Fibroblast of the conjunctiva (primary cell): ENCODE results near the gene EEF1A2.

Experiments
- DNase-seq: peaks from one replicate; pipeline ENCODE4 v3.0.0-alpha.2; 2010; ENCODE audit warnings: low read depth

The EEF1A2 gene

GRCh38 chr20:63498960-63499337, at the start of gene EEF1A2:
TSS of gene EEF1A2 (minus strand) at chr20:63499083. CDS start at chr20:63497763, 1,320 bp downstream.
- no peak for DNase-seq

- no peak for DNase-seq
These were observed 49.7 kb upstream of the EEF1A2 start for GRCh38 chr20:63548542-63548941.

- DNase-seq = no peak
These were observed 49.0 kb upstream of the EEF1A2 start, which contains the start of gene SRMS for GRCh38 chr20:63547725-63548480. TSS of gene SRMS (minus strand) at chr20:63547749. CDS start at chr20:63547463, 286 bp downstream.

GRCh38 chr20:63546956-63547724, 48.3 kb upstream of the EEF1A2 start:
- DNase-seq = no peak

- no peak for DNase-seq
These were observed 47.5 kb upstream of the EEF1A2 start for GRCh38 chr20:63546256-63546955.

DNA sequence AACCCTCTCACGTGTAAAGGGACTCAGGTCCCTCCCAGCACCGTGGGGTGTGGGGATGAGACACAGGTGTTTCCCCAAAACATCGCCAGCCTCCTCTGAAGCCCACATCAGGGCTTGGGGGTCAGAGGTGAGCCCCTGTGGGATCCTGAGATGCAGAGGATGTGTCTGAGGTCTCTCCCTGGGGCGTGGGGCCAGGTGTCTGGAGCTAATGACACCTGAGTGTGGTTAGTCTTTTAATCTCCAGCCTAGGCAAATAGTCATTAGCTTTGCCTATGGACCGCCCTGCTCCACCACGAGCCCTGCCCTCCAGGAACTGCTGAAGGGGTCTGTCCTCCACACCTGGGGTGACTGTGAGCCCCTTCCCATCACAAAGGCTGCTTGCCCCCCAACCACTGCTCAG, 46.9 kb upstream of the EEF1A2 start:
- no peak for DNase-seq

- no peak for DNase-seq
These were observed 46.2 kb upstream of the EEF1A2 start for GRCh38 chr20:63544958-63545516.

DNA sequence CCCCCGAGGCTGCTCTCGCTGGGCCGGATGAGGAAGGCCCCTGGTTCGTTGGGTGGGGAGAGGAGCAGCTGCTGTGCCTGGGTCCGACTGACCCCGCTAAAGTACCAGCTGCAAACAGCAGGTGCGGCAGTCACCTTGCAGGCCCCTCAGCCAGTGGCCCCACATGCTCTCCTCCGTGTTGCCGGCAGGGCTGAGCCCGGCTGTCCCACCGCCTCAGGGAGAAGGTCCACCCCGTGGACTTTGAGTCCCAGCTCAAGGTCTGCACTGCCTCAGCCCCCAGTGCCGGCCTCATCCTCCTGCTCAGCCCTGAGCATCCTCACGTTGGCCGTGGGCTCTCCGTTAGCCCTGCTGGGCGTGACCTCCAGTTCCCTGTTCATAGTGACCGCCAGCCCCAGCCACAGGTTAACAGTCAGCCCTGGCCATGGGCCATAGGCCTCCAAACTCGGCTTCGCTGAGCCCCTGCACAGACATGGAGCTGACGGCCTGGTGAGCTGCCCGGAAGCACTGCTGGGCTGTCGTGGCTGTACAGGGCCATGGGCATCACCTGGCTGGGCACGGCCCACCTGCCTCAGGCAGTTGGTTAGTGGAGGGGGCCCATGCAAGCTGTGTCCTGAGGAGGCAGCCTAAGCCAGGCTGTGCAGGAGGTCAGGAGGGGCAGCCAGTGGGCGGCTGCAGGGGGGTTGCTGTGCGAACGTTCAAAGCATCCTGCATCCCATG, 45.5 kb upstream of the EEF1A2 start:
- DNase-seq = no peak

DNA sequence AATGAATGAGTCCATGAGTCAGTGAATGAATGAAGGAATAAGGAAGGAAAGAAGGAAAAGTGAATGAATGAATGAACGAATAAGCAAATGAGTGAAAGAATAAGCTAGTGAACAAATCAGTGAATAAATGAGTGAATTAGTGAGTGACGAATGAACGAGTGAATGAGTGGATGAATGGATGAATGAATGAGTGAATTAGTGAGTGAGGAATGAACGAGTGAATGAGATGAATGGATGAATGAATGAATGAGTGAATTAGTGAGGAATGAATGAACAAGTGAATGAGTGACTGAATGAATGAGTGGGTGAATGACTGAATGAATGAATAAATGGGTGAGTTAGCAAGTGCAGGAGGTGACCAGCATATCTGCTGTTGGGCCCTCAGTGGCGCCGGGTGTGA, 44.9 kb upstream of the EEF1A2 start:
- no peak for DNase-seq

DNA sequence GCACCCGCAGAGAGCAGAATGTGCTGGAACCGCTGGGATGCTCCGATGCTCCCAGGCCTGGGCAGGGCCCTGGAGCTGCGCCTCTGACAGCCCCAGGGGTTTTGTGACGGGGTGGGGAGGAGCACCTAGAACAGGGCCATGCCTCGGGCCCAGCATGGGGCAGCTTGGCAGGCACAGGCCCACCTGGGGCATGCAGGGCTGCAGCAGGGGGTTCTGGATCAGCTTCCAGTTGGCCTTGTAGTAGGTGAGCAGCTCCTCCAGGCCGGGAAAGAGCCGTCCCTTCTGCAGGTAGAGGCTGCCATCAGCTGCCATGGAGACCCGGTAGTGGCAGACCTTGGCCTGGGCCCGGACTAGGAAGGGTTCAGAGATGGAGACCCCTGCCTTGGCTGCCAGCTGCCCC, 44.2 kb upstream of the EEF1A2 start:
- no peak for DNase-seq

DNA sequence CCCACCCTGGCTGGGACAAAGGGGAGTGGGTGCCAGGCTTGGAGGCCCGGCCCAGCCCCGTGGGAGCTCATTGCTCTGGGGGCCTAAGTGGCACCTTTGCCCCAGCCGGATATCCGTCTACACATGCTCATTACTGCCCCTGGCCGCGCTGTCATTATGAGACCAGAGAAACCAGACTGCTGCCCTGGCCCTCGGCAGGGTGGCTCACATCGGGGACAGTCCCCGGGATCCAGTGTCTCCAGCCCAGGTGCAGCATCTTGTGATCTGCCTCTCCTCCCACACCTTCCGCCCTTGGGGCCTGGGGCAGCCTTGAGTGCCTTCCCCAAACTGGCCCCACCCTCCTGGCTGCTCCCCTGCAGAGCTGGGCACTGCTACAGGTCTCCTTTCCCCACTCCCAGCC, 43.8 kb upstream of the EEF1A2 start:
- DNase-seq = no peak

DNA sequence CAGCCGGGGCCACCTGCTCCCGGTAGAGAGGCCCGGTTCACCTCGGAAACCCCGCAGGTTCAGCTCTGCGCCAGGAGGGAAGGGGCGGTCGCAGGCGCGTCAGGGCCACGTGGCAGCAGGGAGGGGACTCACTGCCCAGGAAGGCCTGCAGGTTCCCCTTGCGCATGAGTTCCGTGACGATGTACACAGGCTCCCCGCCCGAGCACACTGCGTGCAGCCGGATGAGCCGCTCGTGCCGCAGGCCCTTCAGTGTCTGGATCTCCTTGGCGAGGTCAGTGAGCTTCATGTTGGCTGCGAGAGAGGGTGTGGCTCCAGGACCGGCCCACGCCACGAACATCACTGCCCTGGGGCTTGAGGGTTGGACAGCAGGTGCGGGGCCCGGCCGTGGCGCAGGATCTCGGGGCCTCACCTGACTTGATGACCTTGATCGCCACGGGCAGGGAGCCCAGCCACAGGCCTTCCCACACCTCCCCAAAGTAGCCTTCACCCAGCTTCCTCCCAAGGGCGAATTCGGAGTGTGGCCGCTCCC, 43.2 kb upstream of the EEF1A2 start:
- no peak for DNase-seq

- no peak for DNase-seq
These were observed 42.5 kb upstream of the EEF1A2 start for GRCh38 chr20:63541371-63541770.

DNA sequence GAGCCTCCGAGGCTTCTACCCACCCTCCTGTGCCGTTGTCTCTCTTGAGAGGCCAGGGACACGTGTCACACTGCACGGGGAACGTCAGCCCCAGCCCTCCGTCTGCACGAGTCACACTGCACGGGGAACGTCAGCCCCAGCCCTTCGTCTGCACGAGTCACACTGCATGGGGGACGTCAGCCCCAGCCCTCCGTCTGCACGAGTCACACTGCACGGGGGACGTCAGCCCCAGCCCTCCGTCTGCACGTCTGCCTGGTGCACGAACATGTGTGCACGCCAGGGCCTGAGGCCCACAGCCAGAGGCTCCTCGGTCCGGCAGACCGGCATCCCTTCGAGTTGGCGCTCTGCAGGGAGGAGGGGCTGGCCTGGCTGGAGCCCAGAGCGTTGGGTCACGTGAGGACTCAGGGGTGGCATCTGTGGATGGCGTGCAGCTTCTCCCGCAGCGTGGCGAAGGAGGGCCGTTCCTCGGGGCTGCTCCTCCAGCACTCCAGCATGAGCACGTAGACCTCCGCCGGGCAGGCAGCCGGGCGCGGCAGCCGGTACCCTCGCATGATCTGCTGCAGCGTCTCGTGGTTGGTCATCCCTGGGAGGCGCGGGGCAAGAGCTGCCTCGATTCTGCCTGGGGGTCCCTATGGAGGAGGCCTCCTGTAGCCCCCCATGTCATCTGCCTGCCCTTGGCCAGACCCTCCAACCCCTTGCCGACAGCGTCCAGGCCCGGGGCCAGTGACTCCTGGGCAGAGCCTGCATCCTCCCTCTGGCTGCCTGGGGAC, 41.7 kb upstream of the EEF1A2 start:
- no peak for DNase-seq

- no peak for DNase-seq
These were observed 40.8 kb upstream of the EEF1A2 start for GRCh38 chr20:63539441-63540370.

DNA sequence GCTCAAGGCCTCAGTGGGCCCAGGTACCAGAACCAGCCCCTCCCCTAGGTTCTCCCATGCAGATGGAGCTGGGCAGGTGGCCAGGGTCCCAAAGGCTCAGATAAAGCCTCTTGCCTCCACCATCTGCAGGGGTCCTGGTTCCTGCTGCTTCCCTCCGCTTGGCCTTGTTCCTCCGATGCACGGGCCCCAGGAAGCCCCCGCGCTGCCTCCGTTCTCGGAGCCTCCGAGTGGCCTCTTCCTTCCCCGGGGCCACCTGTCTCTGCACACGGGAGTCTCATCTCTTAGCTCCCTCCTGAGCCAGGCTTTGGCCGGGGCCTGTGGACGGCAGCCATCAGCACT, 40.2 kb upstream of the EEF1A2 start:
- no peak for DNase-seq

GRCh38 chr20:63538204-63539091, 39.6 kb upstream of the EEF1A2 start:
- DNase-seq = no peak

DNA sequence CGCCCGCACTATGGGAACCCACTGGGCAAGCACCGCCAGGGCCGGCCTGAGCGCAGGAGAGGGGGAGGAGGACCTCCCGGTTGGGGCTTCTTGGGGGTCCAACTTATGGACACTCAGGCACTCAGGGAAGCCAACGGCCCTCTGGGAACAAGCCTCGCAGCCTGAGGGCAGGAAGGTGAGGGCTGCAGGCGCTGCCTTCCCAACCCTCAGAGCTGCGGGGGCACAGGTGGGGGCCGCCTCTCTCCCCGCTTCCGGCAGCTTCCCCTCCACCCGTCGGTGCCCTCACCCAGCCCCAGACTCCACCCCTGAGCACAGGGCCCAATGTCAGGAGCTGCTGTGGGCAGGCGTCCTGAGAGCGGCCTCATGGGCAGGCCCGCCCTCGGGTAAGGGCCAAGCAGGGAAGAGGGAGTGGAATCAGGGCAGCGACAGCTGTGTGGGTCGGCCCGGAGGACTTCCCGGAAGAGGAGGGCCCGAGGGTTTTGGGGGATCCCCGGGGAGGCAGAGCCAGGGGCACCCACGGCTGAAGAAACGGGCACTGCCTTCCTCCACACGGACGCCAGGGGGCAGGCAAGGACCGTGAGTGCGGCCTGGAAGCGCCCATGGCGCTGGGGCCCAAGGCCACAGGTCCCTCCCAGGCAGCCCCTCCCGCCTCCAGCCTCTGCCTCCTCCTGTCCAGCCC, 38.8 kb upstream of the EEF1A2 start:
- DNase-seq = peak; percentile 88
